ENCODE measurements around the gene DNAJA4.
"Not testable (repeated sequence)": the region's sequence is repeated elsewhere in the genome, so short reads cannot be mapped to it uniquely, and the experiment has no call there.

DNAJA4 gene

GRCh38 chr15:78244101-78244500 lies 20.3 kb upstream of the DNAJA4 start:
- DNase-seq (ENCODE audit: low read depth): no peak

GRCh38 chr15:78244893-78245292 lies 19.5 kb upstream of the DNAJA4 start:
- DNase-seq (ENCODE audit: low read depth): no peak

- DNase-seq (ENCODE audit: low read depth): not testable (repeated sequence)
These were observed 19.0 kb upstream of the DNAJA4 start for GRCh38 chr15:78245392-78245791.

GRCh38 chr15:78245976-78246620 lies 18.3 kb upstream of the DNAJA4 start:
- DNase-seq (ENCODE audit: low read depth): not testable (repeated sequence)

- DNase-seq (ENCODE audit: low read depth): no peak
These were observed 16.5 kb upstream of the DNAJA4 start for GRCh38 chr15:78247911-78248310.

GRCh38 chr15:78249131-78249530 lies 15.2 kb upstream of the DNAJA4 start:
- DNase-seq (ENCODE audit: low read depth): no peak

GRCh38 chr15:78251136-78251535 lies 13.2 kb upstream of the DNAJA4 start:
- no peak for DNase-seq (ENCODE audit: low read depth)

- no peak for DNase-seq (ENCODE audit: low read depth)
These were observed 8.8 kb upstream of the DNAJA4 start for GRCh38 chr15:78255421-78256043.

- DNase-seq (ENCODE audit: low read depth): no peak
These were observed 8.3 kb upstream of the DNAJA4 start for GRCh38 chr15:78256044-78256437.

- no peak for DNase-seq (ENCODE audit: low read depth)
These were observed 6.7 kb upstream of the DNAJA4 start for GRCh38 chr15:78257681-78258080.

- DNase-seq (ENCODE audit: low read depth): no peak
These were observed 5.1 kb upstream of the DNAJA4 start for GRCh38 chr15:78259232-78259631.

- DNase-seq (ENCODE audit: low read depth): no peak
These were observed 3.9 kb upstream of the DNAJA4 start for GRCh38 chr15:78260489-78260888.

- no peak for DNase-seq (ENCODE audit: low read depth)
These were observed 3.3 kb upstream of the DNAJA4 start for GRCh38 chr15:78261062-78261461.

- no peak for DNase-seq (ENCODE audit: low read depth)
These were observed 996 bp upstream of the DNAJA4 start for GRCh38 chr15:78263351-78263781.

- DNase-seq (ENCODE audit: low read depth): no peak
These were observed 457 bp upstream of the DNAJA4 start for GRCh38 chr15:78263907-78264303.

GRCh38 chr15:78265137-78265460 lies 737 bp downstream of the DNAJA4 start:
- no peak for DNase-seq (ENCODE audit: low read depth)

GRCh38 chr15:78265752-78266224 lies 1.4 kb downstream of the DNAJA4 start:
- no peak for DNase-seq (ENCODE audit: low read depth)

GRCh38 chr15:78266229-78266628 lies 1.9 kb downstream of the DNAJA4 start:
- no peak for DNase-seq (ENCODE audit: low read depth)

- DNase-seq (ENCODE audit: low read depth): no peak
These were observed 2.4 kb downstream of the DNAJA4 start for GRCh38 chr15:78266806-78267205.

- DNase-seq (ENCODE audit: low read depth): no peak
These were observed 8.0 kb downstream of the DNAJA4 start for GRCh38 chr15:78272316-78272715.

GRCh38 chr15:78272776-78273175 lies 8.4 kb downstream of the DNAJA4 start:
- DNase-seq (ENCODE audit: low read depth): no peak

GRCh38 chr15:78274994-78275393 lies 10.6 kb downstream of the DNAJA4 start:
- DNase-seq (ENCODE audit: low read depth): no peak

GRCh38 chr15:78276064-78276943 lies 11.9 kb downstream of the DNAJA4 start:
- DNase-seq (ENCODE audit: low read depth): no peak
